SK-N-SH treated with all-trans-retinoic acid at 6 μM for 48 hours (cell line): ENCODE data around the gene RRAGD.

ENCODE experiments used
- ATAC-seq: fragments of 200-7000 bp; cut with Tn5 transposase; 3 replicates; pipeline ENCODE4 v1.9.1; 2020; ENCODE audit warnings: mild to moderate bottlenecking, moderate library complexity
- ARNTL ChIP-seq: fragments of 450-650 bp; formaldehyde crosslinking; IDR thresholded peaks from 2 replicates; pipeline ENCODE4 v1.5.0; 2020; ENCODE audit warnings: low read depth, mild to moderate bottlenecking, moderate library complexity, borderline replicate concordance
- BACH2 ChIP-seq: fragments of 250-450 bp; sonication (Bioruptor Pico); IDR thresholded peaks from 2 replicates; pipeline ENCODE4 v1.9.0; 2021; ENCODE audit warnings: mild to moderate bottlenecking, borderline replicate concordance
- CSDC2 ChIP-seq: fragments of 250-450 bp; sonication (Bioruptor Pico); IDR thresholded peaks from 2 replicates; pipeline ENCODE4 v1.5.0; 2020; ENCODE audit warnings: mild to moderate bottlenecking, moderate library complexity
- CSRNP3 ChIP-seq: fragments of 250-450 bp; sonication (Bioruptor Pico); IDR thresholded peaks from 2 replicates; pipeline ENCODE4 v1.5.1; 2021; ENCODE audit warnings: mild to moderate bottlenecking, moderate library complexity
- GLIS3 ChIP-seq: fragments of 250-450 bp; sonication (Bioruptor Pico); IDR thresholded peaks from 2 replicates; pipeline ENCODE4 v1.5.0; 2020; ENCODE audit warnings: mild to moderate bottlenecking, moderate library complexity
- ISL1 ChIP-seq: fragments of 250-450 bp; sonication (Bioruptor Pico); IDR thresholded peaks from 2 replicates; pipeline ENCODE4 v2.1.2; 2022; ENCODE audit warnings: mild to moderate bottlenecking, moderate library complexity
- OSR1 ChIP-seq: fragments of 250-450 bp; sonication (Bioruptor Pico); IDR thresholded peaks from 2 replicates; pipeline ENCODE4 v1.8.0; 2022; ENCODE audit warnings: moderate library complexity, mild to moderate bottlenecking, inconsistent platforms
- PATZ1 ChIP-seq: fragments of 250-450 bp; sonication (Bioruptor Pico); IDR thresholded peaks from 2 replicates; pipeline ENCODE4 v1.8.0; 2020; ENCODE audit warnings: mild to moderate bottlenecking, moderate library complexity, borderline replicate concordance
- PPARA ChIP-seq: fragments of 250-450 bp; sonication (Bioruptor Pico); IDR thresholded peaks from 2 replicates; pipeline ENCODE4 v1.5.0; 2020; ENCODE audit warnings: mild to moderate bottlenecking, borderline replicate concordance
- SNAI2 ChIP-seq: fragments of 250-450 bp; sonication (Bioruptor Pico); IDR thresholded peaks from 2 replicates; pipeline ENCODE4 v1.5.0; 2020; ENCODE audit warnings: mild to moderate bottlenecking, moderate library complexity
- TCF4 ChIP-seq: fragments of 250-450 bp; sonication (Bioruptor Pico); IDR thresholded peaks from 2 replicates; pipeline ENCODE4 v1.8.0; 2021; ENCODE audit warnings: mild to moderate bottlenecking, moderate library complexity, borderline replicate concordance
- TOX ChIP-seq: fragments of 250-450 bp; sonication (Bioruptor Pico); IDR thresholded peaks from 2 replicates; pipeline ENCODE4 v1.8.0; 2021; ENCODE audit warnings: mild to moderate bottlenecking, moderate library complexity, borderline replicate concordance
- TSHZ2 ChIP-seq: fragments of 250-450 bp; sonication (Bioruptor Pico); IDR thresholded peaks from 2 replicates; pipeline ENCODE4 v1.5.0; 2020; ENCODE audit warnings: mild to moderate bottlenecking, moderate library complexity
- ZC3H10 ChIP-seq: fragments of 250-450 bp; sonication (Bioruptor Pico); IDR thresholded peaks from 2 replicates; pipeline ENCODE4 v1.5.1; 2021; ENCODE audit warnings: mild to moderate bottlenecking, moderate library complexity
- ZFP3 ChIP-seq: fragments of 250-450 bp; sonication (Bioruptor Pico); IDR thresholded peaks from 2 replicates; pipeline ENCODE4 v1.5.0; 2020; ENCODE audit warnings: mild to moderate bottlenecking, moderate library complexity
- ZNF565 ChIP-seq: fragments of 450-650 bp; formaldehyde crosslinking; conservative IDR thresholded peaks from 2 replicates; pipeline ENCODE4 v1.5.0; 2020; ENCODE audit warnings: low read depth, mild to moderate bottlenecking, moderate library complexity
- ZNF70 ChIP-seq: fragments of 450-650 bp; formaldehyde crosslinking; IDR thresholded peaks from 2 replicates; pipeline ENCODE4 v1.5.0; 2020; ENCODE audit warnings: mild to moderate bottlenecking, moderate library complexity
- ZNF8 ChIP-seq: fragments of 450-650 bp; formaldehyde crosslinking; IDR thresholded peaks from 2 replicates; pipeline ENCODE4 v1.5.0; 2020; ENCODE audit warnings: mild to moderate bottlenecking, moderate library complexity
- TF ChIP-seq, protein P1 (sequence below): fragments of 250-450 bp; sonication (Bioruptor Pico); IDR thresholded peaks from 2 replicates; pipeline ENCODE4 v1.5.1; 2020; ENCODE audit warnings: low read depth, mild to moderate bottlenecking, moderate library complexity

The RRAGD gene

GRCh38 chr6:89459501-89459900 is 47.4 kb upstream of the RRAGD start:
- no peak for ATAC-seq
- TF ChIP-seq BACH2 (CRISPR knock-in tag) (no peak), ZC3H10 (CRISPR knock-in tag) (no peak), CSRNP3 (CRISPR knock-in tag) (no peak), PATZ1 (CRISPR knock-in tag) (no peak)

GRCh38 chr6:89458704-89459103 is 46.6 kb upstream of the RRAGD start:
- TF ChIP-seq TOX (CRISPR knock-in tag), result no peak
- no peak for TF ChIP-seq ZNF565
- TF ChIP-seq CSRNP3 (CRISPR knock-in tag), result no peak
- no peak for TF ChIP-seq TSHZ2 (CRISPR knock-in tag)
- TF ChIP-seq, protein P1, sequence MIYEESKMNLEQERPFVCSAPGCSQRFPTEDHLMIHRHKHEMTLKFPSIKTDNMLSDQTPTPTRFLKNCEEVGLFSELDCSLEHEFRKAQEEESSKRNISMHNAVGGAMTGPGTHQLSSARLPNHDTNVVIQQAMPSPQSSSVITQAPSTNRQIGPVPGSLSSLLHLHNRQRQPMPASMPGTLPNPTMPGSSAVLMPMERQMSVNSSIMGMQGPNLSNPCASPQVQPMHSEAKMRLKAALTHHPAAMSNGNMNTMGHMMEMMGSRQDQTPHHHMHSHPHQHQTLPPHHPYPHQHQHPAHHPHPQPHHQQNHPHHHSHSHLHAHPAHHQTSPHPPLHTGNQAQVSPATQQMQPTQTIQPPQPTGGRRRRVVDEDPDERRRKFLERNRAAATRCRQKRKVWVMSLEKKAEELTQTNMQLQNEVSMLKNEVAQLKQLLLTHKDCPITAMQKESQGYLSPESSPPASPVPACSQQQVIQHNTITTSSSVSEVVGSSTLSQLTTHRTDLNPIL (CRISPR knock-in tag), result no peak
- no peak for TF ChIP-seq TCF4
- no peak for TF ChIP-seq ZFP3
- TF ChIP-seq GLIS3 (CRISPR knock-in tag), result no peak
- no peak for TF ChIP-seq ZNF8
- TF ChIP-seq OSR1 (CRISPR knock-in tag), result no peak
- no peak for TF ChIP-seq ARNTL
- TF ChIP-seq, all 23 proteins: peak for 0
- ATAC-seq, result no peak

DNA sequence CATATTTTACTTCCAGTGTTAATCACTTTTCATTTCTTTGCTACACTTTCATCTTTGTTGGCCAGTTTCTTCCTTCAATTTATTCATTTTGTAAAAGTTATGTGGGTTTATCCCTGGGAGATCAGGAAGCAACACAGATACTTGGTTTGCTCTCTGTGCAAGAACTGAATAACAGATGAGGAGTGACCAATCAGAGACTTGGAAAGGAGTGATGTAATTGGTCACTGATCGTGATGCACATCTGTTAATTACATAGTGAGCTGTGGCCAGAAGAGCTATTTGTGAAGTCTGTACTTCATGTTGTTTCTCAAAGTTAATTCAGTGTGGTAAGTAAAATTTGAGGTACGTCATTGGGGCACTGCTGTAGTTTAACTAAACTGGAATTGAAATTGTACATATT is 42.2 kb upstream of the RRAGD start:
- ATAC-seq, result peak; percentile 19; the same call in 1 of the 3 replicates
- TF ChIP-seq CSDC2, result no peak
- no peak for TF ChIP-seq ZC3H10 (CRISPR knock-in tag)
- no peak for TF ChIP-seq ISL1 (CRISPR knock-in tag)
- no peak for TF ChIP-seq ZNF8
- no peak for TF ChIP-seq TOX (CRISPR knock-in tag)
- no peak for TF ChIP-seq TCF4
- TF ChIP-seq PPARA (CRISPR knock-in tag), result no peak
- TF ChIP-seq, protein P1 (CRISPR knock-in tag), result no peak
- no peak for TF ChIP-seq SNAI2 (CRISPR knock-in tag)
- no peak for TF ChIP-seq ZNF565
- no peak for TF ChIP-seq ZFP3
- TF ChIP-seq ZNF70, result no peak

- no peak for ATAC-seq
- TF ChIP-seq ZC3H10 (CRISPR knock-in tag), result no peak
- no peak for TF ChIP-seq ZNF70
- no peak for TF ChIP-seq ISL1 (CRISPR knock-in tag)
- TF ChIP-seq CSDC2, result no peak
- TF ChIP-seq PPARA (CRISPR knock-in tag), result no peak
- no peak for TF ChIP-seq ARNTL
- TF ChIP-seq PATZ1 (CRISPR knock-in tag), result no peak
- no peak for TF ChIP-seq TCF4
- no peak for TF ChIP-seq BACH2 (CRISPR knock-in tag)
- TF ChIP-seq TOX (CRISPR knock-in tag), result no peak
- TF ChIP-seq GLIS3 (CRISPR knock-in tag), result no peak
- TF ChIP-seq OSR1 (CRISPR knock-in tag), result no peak
Measured at GRCh38 chr6:89452281-89452680, 40.2 kb upstream of the RRAGD start.
